H9 (cell line): ENCODE data around the gene KCNIP4. TPM values are rescaled to one million over a fixed set of nuclear protein-coding genes. Genes with fewer than 3 reads are reported as not detected.

Experiments
- DNase-seq: peaks from one replicate; pipeline ENCODE4 v3.0.0-alpha.2; 2017
- H2AFZ ChIP-seq: one replicate; pipeline ENCODE4 v1.6.1; 2013; ENCODE audit warnings: mild to moderate bottlenecking, low read length, control low read depth, moderate library complexity
- H2AK5ac ChIP-seq: 2 replicates; pipeline ENCODE4 v1.6.1; 2013; ENCODE audit warnings: low read length, control low read depth, mixed read lengths; ENCODE audit not compliant: insufficient read length
- H2BK120ac ChIP-seq: one replicate; pipeline ENCODE4 v1.6.1; 2013; ENCODE audit warnings: low read depth, mild to moderate bottlenecking, low read length, control low read depth, inconsistent platforms; ENCODE audit not compliant: poor library complexity, severe bottlenecking
- H2BK12ac ChIP-seq: 2 replicates; pipeline ENCODE4 v1.6.1; 2013; ENCODE audit warnings: low read length, control low read depth, mixed read lengths, low read depth; ENCODE audit not compliant: insufficient read length
- H2BK15ac ChIP-seq: 2 replicates; pipeline ENCODE4 v1.6.1; 2013; ENCODE audit warnings: low read depth, low read length, control low read depth
- H2BK20ac ChIP-seq: one replicate; pipeline ENCODE4 v1.6.1; 2013; ENCODE audit warnings: low read depth, mild to moderate bottlenecking, low read length, control low read depth, inconsistent platforms; ENCODE audit not compliant: poor library complexity, severe bottlenecking
- H2BK5ac ChIP-seq: 2 replicates; pipeline ENCODE4 v1.6.1; 2013; ENCODE audit warnings: low read length, control low read depth, mixed read lengths; ENCODE audit not compliant: insufficient read length
- H3K14ac ChIP-seq: 2 replicates; pipeline ENCODE4 v1.6.1; 2013; ENCODE audit warnings: low read length, control low read depth; ENCODE audit not compliant: insufficient read depth
- H3K18ac ChIP-seq: 2 replicates; pipeline ENCODE4 v1.6.1; 2013; ENCODE audit warnings: low read depth, mild to moderate bottlenecking, mixed read lengths, low read length, control low read depth; ENCODE audit not compliant: insufficient read length
- H3K23ac ChIP-seq: 2 replicates; pipeline ENCODE4 v1.6.1; 2013; ENCODE audit warnings: low read length, control low read depth, mixed read lengths, low read depth; ENCODE audit not compliant: insufficient read length
- H3K23me2 ChIP-seq: 2 replicates; pipeline ENCODE4 v1.6.1; 2013; ENCODE audit warnings: low read depth, mild to moderate bottlenecking, mixed read lengths, low read length, control low read depth; ENCODE audit not compliant: insufficient read length, poor library complexity, severe bottlenecking
- H3K27ac ChIP-seq: 2 replicates; pipeline ENCODE4 v1.5.1; 2013; ENCODE audit warnings: low read length, control low read depth, mixed read lengths, low read depth; ENCODE audit not compliant: insufficient read length
- H3K27me3 ChIP-seq: 2 replicates; pipeline ENCODE4 v1.6.1; 2013; ENCODE audit warnings: low read length, control low read depth, inconsistent platforms; ENCODE audit not compliant: insufficient read depth
- H3K4ac ChIP-seq: 2 replicates; pipeline ENCODE4 v1.6.1; 2013; ENCODE audit warnings: low read depth, mild to moderate bottlenecking, control low read depth, inconsistent platforms, low read length, moderate library complexity
- H3K4me1 ChIP-seq: 2 replicates; pipeline ENCODE4 v1.6.1; 2013; ENCODE audit warnings: low read length, control low read depth, inconsistent platforms; ENCODE audit not compliant: insufficient read depth
- H3K4me2 ChIP-seq: 2 replicates; pipeline ENCODE4 v1.6.1; 2013; ENCODE audit warnings: low read length, control low read depth, mixed read lengths; ENCODE audit not compliant: insufficient read length, insufficient read depth
- H3K56ac ChIP-seq: 2 replicates; pipeline ENCODE4 v1.6.1; 2013; ENCODE audit warnings: low read depth, mild to moderate bottlenecking, mixed read lengths, low read length, control low read depth; ENCODE audit not compliant: insufficient read length
- H3K79me1 ChIP-seq: 2 replicates; pipeline ENCODE4 v1.6.1; 2013; ENCODE audit warnings: low read depth, mild to moderate bottlenecking, moderate library complexity, low read length, control low read depth, inconsistent platforms; ENCODE audit not compliant: insufficient read depth, poor library complexity, severe bottlenecking
- H3K79me2 ChIP-seq: 2 replicates; pipeline ENCODE4 v1.6.1; 2013; ENCODE audit warnings: low read length, control low read depth, inconsistent platforms; ENCODE audit not compliant: insufficient read depth
- H3K9ac ChIP-seq: 2 replicates; pipeline ENCODE4 v1.6.1; 2013; ENCODE audit warnings: low read length, control low read depth, mixed read lengths; ENCODE audit not compliant: insufficient read length; ENCODE audit errors: extremely low read depth
- H3K9me3 ChIP-seq: one replicate; pipeline ENCODE4 v1.6.1; 2013; ENCODE audit warnings: low read depth, low read length, inconsistent platforms; ENCODE audit not compliant: control insufficient read depth
- H3T11ph ChIP-seq: one replicate; pipeline ENCODE4 v1.6.1; 2013; ENCODE audit warnings: mild to moderate bottlenecking, low read length, control low read depth, inconsistent platforms
- H4K20me1 ChIP-seq: one replicate; pipeline ENCODE4 v1.6.1; 2013; ENCODE audit not compliant: control insufficient read depth, insufficient read length, insufficient read depth
- H4K5ac ChIP-seq: 2 replicates; pipeline ENCODE4 v1.6.1; 2013; ENCODE audit warnings: low read depth, mild to moderate bottlenecking, mixed read lengths, low read length, control low read depth; ENCODE audit not compliant: insufficient read length
- H4K8ac ChIP-seq: replicated peaks from 2 replicates; pipeline ENCODE4 v1.6.1; 2013; ENCODE audit warnings: low read length, control low read depth, mixed read lengths, low read depth; ENCODE audit not compliant: insufficient read length
- H4K91ac ChIP-seq: 2 replicates; pipeline ENCODE4 v1.6.1; 2013; ENCODE audit warnings: low read depth, mild to moderate bottlenecking, moderate library complexity, mixed read lengths, low read length, control low read depth; ENCODE audit not compliant: insufficient read length
- H3K27ac Mint-ChIP-seq, 3 experiments: 2 replicates in 2 of 3; 3 replicates in 1 of 3; pipeline ENCODE4 v1.8.0; 2020 to 2021; ENCODE audit warnings: mixed read lengths in 3 of 3, mild to moderate bottlenecking in 1 of 3, moderate library complexity in 1 of 3
- H3K27me3 Mint-ChIP-seq: 2 replicates; pipeline ENCODE4 v1.8.0; 2021; ENCODE audit warnings: low read depth, mild to moderate bottlenecking, moderate library complexity, mixed read lengths
- H3K36me3 Mint-ChIP-seq, 3 experiments: 2 replicates in 2 of 3; 3 replicates in 1 of 3; pipeline ENCODE4 v1.8.0; 2020 to 2021; ENCODE audit warnings: low read depth in 3 of 3, mixed read lengths in 3 of 3; ENCODE audit not compliant: insufficient read depth in 1 of 3
- H3K4me1 Mint-ChIP-seq, 2 experiments: 2 replicates each; pipeline ENCODE4 v1.8.0; 2020; ENCODE audit warnings: mixed read lengths in 2 of 2
- H3K4me3 Mint-ChIP-seq, 2 experiments: 2 replicates in 1 of 2; 3 replicates in 1 of 2; pipeline ENCODE4 v1.8.0; 2020 to 2021; ENCODE audit warnings: mild to moderate bottlenecking in 2 of 2, mixed read lengths in 2 of 2, moderate library complexity in 1 of 2
- H3K9me3 Mint-ChIP-seq, 2 experiments: 2 replicates in 1 of 2; 3 replicates in 1 of 2; pipeline ENCODE4 v1.8.0; 2020; ENCODE audit warnings: mild to moderate bottlenecking in 2 of 2, mixed read lengths in 2 of 2, moderate library complexity in 1 of 2
- CTCF ChIP-seq: fragments of 200-600 bp; sonication (generic); conservative IDR thresholded peaks from 3 replicates; pipeline ENCODE4 v1.8.0; 2021; ENCODE audit warnings: antibody characterized with exemption, mild to moderate bottlenecking
- WGBS: extraction: QIAGEN DNeasy Blood & Tissue Kit; methylation state at CpG from one replicate; pipeline ENCODE4 v1.1.7; 2013; ENCODE audit warnings: missing lambda C conversion rate, low lambda C conversion rate, mixed read lengths; ENCODE audit not compliant: insufficient read length; ENCODE audit errors: extremely low coverage; 5-methylcytosine and 5-hydroxymethylcytosine counted together
- total RNA-seq: library from RNA; stranded (reverse); gene quantifications from 2 replicates; pipeline ENCODE4 v1.2.1, GENCODE V29; 2021

Gene KCNIP4
- total RNA-seq, 1 experiment from 2014 or later, result not detected

- H3K27ac ChIP-seq, result no peak overlapping the region
- H3K14ac ChIP-seq, result no peak overlapping the region
- H2BK120ac ChIP-seq, result no peak overlapping the region
- no peaks in the 10 kb centered on the region for H3K27me3 ChIP-seq
- H3K4ac ChIP-seq, result no peak overlapping the region
- no CpG with 5 or more reads among the region's 3 CpGs for WGBS
- H3K9me3 ChIP-seq, result no peaks in the 10 kb centered on the region
- H3K36me3 Mint-ChIP-seq, result peaks cover 0 to 4% (median 0%) of the 10 kb centered on the region in 3 experiments; a peak in 2 of 7 replicates
- H2BK15ac ChIP-seq, result no peak overlapping the region
- no peak overlapping the region for H3K9ac ChIP-seq
- H3K27me3 Mint-ChIP-seq, result no peaks in the 10 kb centered on the region; the same call in 1 of the 2 replicates
- H3K79me1 ChIP-seq, result no peaks in the 10 kb centered on the region
- no peak overlapping the region for H3T11ph ChIP-seq
- no peak overlapping the region for H3K23ac ChIP-seq
- H2BK20ac ChIP-seq, result no peak overlapping the region
- H2AFZ ChIP-seq, result no peak overlapping the region
- no peaks in the 10 kb centered on the region for H3K4me1 ChIP-seq
- no peak overlapping the region for H3K4me2 ChIP-seq
- no peaks in the 10 kb centered on the region for H3K4me1 Mint-ChIP-seq
- no peaks in the 10 kb centered on the region for H4K20me1 ChIP-seq
- TF ChIP-seq CTCF, result no peak
- H3K18ac ChIP-seq, result no peak overlapping the region
- H3K23me2 ChIP-seq, result no peaks in the 10 kb centered on the region
- H3K56ac ChIP-seq, result no peak overlapping the region
- no peak overlapping the region for H2BK12ac ChIP-seq
- no peak overlapping the region for H4K91ac ChIP-seq
- no peaks in the 10 kb centered on the region for H3K79me2 ChIP-seq
- no peak overlapping the region for H3K4me3 Mint-ChIP-seq
- H4K8ac ChIP-seq, result no peak overlapping the region
- no peak overlapping the region for H2AK5ac ChIP-seq
- no peak overlapping the region for H4K5ac ChIP-seq
- no peak for DNase-seq
- peaks cover 0 to 10% of the 10 kb centered on the region in 2 experiments; a peak in 4 of 5 replicates for H3K9me3 Mint-ChIP-seq
- no peak overlapping the region for H2BK5ac ChIP-seq
- no peak overlapping the region for H3K27ac Mint-ChIP-seq
Observed at GRCh38 chr4:20860878-20861277, 1087.7 kb downstream of the KCNIP4 start.
